Stimulated activated CD4-positive, alpha-beta T cell treated with anti-CD3 and anti-CD28 coated beads, Interleukin-4, amount 100 ng/mL, for 1 hour (primary cell): Measurements from ENCODE around the gene MPZ.
"Not testable (repeated sequence)": the region's sequence is repeated elsewhere in the genome, so short reads cannot be mapped to it uniquely, and the experiment has no call there.

ENCODE experiments used
- DNase-seq: peaks from one replicate; pipeline ENCODE4 v3.0.0-alpha.2; 2020

The MPZ gene

DNA sequence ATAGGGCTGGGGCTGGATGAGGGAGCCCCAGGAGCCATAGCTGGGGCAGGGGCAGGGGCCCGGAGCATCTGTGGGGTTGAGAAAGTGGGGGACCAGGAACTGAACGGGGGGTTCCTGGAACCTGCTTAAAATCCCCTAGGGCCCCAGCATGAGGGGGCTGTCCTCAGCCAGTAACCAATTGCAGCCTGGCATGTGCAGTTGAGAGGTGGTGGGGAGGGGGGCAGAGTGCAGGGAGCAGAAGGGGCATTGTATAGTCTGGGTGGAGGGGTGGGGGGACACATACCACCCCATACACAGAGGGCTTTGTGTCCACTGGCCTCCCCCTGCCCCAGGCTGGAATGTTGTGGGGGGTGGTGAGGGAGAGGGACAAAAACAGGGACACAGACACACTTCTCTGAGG is at the start of gene MPZ:
MPZ (minus strand) TSS at position 101 of the 400 bp plus-strand sequence; CDS start at position 38, 63 bp downstream.
- DNase-seq, result no peak

DNA sequence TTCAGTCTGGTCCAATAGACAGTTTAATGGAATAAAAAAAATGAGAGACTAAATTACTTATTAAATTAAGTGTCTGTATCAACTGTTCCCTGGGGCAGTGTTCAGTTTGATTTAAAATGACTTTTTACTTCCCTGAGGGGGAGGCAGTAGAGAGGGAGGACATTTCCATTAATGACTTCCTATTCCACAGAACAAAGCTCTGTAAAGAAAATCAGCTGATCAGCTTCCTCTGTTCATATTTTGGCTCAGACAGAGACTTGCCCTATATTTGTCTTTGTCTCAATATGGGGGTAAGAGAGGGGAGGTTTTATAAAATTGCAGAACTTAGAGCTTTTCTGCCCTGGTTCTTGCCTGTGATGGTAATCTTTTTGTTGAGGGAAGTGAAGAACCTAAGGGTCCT is 49.5 kb upstream of the MPZ start:
- no peak for DNase-seq

DNA sequence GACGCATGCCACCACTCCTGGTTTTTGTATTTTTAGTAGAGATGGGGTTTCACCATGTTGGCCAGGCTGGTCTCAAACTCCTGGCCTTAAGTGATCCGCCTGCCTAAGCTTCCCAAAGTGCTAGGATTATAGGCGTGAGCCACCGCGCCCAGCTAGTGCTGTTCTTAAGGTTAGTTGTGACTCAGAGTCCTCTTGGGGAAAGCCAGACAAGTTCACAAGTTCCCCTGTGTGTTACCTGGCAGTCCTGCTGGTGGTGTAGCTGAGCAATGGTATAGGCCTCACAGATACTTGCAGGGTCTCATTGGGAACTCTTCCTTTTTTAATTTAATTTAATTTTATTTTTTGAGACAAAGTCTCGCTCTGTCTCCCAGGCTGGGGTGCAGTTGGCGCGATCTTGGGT is 47.3 kb upstream of the MPZ start:
- DNase-seq, result no peak

DNA sequence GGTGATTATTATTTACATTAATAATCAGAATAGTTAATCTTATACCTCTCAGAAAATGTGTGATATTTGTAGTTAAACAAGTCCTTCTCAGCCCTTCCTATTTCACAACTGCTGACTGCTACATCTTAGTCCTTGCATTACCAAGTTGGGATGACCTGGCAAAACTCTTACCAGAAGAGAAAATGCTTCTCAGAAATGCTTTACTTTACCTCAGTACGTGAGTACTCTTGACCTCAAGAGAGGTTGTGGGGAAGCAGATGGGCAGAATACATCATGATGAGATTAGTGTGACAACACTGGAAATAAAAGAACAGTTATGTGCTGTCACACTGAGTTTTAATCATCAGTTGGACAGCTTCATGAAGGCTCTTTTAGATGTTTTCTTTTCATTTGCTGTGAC is 41.7 kb upstream of the MPZ start:
- DNase-seq, result no peak

GRCh38 chr1:161350671-161351070 is 40.9 kb upstream of the MPZ start:
- no peak for DNase-seq

- DNase-seq, result no peak
Observed at GRCh38 chr1:161342821-161343220, 33.1 kb upstream of the MPZ start.

GRCh38 chr1:161342177-161342576 is 32.4 kb upstream of the MPZ start:
- no peak for DNase-seq

DNA sequence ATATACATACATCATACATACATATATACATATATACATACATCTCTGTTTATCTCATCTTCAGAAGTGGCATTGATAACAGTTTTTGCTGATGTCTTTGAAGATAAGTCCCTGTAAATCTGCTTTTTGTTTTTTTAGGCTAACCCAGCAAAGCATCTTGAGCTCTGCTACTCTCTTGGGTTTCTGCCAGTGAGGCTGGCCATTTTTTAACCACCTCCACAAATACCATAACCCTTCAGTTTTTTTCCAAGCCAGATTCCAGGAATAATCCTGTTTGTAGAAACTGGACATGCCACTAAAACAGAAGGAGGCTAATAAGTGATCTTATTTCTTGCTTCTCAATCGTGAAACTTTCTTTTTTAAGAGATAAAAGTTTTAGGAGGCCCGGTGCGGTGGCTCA is 26.0 kb upstream of the MPZ start:
- DNase-seq, result no peak

DNA sequence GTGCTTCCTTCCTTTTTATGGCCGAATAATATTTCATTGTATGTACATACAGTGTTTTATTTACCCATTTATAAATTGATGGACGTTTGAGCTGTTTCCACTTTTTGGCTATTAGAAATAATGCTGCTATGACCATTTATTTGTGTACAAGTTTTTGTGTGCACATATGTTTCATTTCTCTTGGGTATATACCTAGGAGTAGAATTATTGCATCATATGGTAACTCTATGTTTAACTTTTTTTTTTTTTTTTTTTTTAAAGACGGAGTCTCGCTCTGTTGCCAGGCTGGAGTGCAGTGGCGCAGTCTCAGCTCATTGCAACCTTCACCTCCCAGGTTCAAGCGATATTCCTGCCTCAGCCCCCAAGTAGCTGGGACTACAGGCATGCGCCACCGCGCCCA is 23.4 kb upstream of the MPZ start:
- no peak for DNase-seq

- DNase-seq, result no peak
Observed at GRCh38 chr1:161330346-161330745, 20.6 kb upstream of the MPZ start.

GRCh38 chr1:161324020-161324419 is 14.3 kb upstream of the MPZ start:
- DNase-seq, result no peak

- not testable (repeated sequence) for DNase-seq
Observed at GRCh38 chr1:161315841-161316674, 6.3 kb upstream of the MPZ start.

DNA sequence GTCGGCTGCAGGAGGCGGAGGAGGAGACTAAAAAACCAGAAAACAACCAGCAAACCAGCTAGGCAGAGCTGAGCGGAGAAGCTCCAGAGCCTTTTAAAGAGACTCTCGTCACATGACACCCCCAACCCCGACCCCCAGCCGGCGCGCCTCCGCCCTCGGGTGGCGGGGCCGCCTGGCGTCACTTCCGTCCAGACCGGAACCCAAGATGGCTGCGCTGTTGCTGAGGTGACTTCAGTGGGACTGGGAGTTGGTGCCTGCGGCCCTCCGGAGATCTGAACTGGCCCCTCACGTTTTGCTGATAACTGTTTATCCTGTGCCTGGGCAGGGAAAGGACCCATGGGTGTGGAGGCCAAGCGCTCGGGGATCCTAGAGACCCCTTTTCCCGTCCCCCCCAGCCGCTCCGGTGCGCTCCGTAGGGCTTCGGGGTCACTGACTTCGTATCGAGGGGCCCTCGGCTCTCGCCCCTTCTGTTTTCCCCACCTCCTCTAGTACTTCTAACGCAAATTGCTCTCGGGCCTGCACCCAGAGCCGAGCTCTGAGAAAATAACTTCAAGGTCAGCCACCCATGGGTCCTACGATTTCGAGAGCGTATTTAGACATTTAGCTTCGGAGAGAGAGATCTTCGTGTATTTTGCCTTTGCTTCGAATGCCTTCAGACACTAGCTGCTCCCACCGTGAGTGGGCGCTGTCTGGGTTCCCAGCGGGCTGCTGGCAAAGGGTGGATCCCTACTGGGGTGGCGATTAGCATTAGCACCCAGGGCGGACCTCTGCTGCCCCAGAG is 4.6 kb upstream of the MPZ start, which contains the start of gene SDHC:
SDHC (plus strand) TSS at position 181 of the 781 bp plus-strand sequence; CDS start at position 206, 25 bp downstream.
- peak; percentile 86 for DNase-seq

GRCh38 chr1:161313554-161314200 is 3.9 kb upstream of the MPZ start:
- DNase-seq, result no peak

GRCh38 chr1:161311595-161312181 is 1.9 kb upstream of the MPZ start:
- DNase-seq, result no peak

GRCh38 chr1:161307892-161308638 is 1.7 kb downstream of the MPZ start:
- DNase-seq, result no peak

DNA sequence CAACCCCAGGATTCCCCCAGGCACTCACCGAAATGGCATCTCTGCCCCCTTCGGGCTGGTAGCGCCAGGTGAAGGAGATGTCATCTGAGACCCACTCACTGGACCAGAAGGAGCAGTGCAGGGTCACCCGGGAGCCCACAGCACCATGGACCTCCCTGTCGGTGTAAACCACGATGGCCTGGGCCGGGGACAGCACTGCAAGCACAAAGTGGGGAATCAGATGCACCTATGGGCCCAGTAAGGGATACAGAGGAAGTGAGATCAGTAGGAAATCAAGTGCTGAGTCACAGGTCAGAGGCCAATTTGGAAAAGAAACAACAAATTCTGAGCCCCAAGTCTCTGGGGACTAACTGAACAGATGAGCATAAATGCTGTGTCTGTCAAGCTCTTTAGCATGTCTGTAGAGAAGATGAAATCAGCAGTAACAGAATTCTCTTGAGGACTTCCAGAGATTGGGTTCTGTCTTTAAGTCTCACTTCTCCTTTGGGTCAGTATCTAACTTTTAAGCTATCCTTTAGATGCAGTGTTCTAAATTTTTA is 2.5 kb downstream of the MPZ start:
- no peak for DNase-seq

GRCh38 chr1:161305867-161306519 is 3.8 kb downstream of the MPZ start:
- DNase-seq, result peak; percentile 82

DNA sequence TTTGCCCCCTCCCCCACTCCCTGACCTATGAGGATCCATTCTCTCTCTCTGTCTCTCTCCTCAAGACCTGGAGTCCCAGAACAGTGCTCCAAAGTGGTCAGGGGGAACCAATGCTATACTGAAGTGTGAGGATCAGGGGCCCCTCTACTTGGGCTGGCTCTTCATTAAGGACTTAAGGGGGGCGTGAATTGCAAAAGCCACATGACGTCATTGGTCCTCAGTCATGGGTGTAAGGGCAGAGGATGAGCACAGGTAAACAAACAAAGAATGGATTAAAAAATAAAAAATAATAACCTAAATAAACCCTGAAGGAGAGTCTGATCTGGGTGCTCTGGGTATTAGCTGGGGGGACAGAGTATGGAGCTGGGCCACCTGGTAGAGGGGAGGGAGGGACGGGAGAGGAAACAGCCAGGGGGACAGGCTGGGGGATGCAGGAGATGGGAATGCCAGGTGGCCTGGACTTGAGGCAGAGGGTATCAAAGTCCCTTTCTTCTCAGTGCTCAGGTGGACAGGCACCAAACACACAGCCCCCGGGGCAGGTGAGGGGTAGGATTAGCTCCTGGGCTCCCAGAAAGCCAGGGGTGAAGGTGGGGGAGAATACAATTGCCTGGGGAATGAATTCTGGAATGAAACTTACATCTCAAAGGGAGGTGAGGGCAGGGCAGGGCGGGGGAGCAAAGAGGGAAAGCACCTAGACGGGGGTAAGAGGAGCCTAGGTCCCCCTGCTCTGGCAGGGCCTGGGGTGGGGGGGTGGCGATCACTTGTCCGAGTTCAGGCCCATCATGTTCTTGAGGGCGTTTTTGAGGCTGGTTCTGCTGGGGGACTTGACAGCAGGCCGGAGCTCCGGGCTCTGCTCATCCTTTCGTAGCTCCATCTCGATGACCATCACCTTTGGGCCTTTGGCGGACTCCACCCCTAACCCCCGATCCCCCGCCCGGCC is 4.6 kb downstream of the MPZ start:
- DNase-seq, result peak; percentile 16

- DNase-seq, result no peak
Observed at GRCh38 chr1:161300478-161300877, 9.3 kb downstream of the MPZ start.
